Small intestine (tissue), 7 donors: ENCODE data around the gene RPS6KA3. TPM values are rescaled to one million over a fixed set of nuclear protein-coding genes. Genes with fewer than 3 reads are reported as not detected.

Experiments used
- DNase-seq, 2 donors: peaks; one replicate each; pipeline versions ENCODE4 v3.0.0 to v3.0.0-alpha.2; 2013
- FAIRE-seq: peaks from 2 replicates; lab custom pipeline; 2012; peaks lifted over from hg19 to GRCh38; lab: Jason Lieb, UNC
- H3K27ac ChIP-seq, 3 donors: one replicate each; pipeline ENCODE4 v1.5.1; 2013; ENCODE audit warnings: low read length in 2 of 3, mild to moderate bottlenecking in 2 of 3, control low read depth in 1 of 3, inconsistent platforms in 1 of 3, low read depth in 1 of 3, moderate library complexity in 1 of 3
- H3K27me3 ChIP-seq, 3 donors: one replicate each; pipeline ENCODE4 v1.6.1; 2013; ENCODE audit warnings: low read length in 3 of 3, inconsistent platforms in 1 of 3; ENCODE audit not compliant: control insufficient read depth in 3 of 3, insufficient read depth in 3 of 3
- H3K36me3 ChIP-seq, 3 donors: one replicate each; pipeline ENCODE4 v1.6.1; 2013; ENCODE audit warnings: low read length in 3 of 3, inconsistent platforms in 1 of 3, low read depth in 1 of 3, mild to moderate bottlenecking in 1 of 3, moderate library complexity in 1 of 3; ENCODE audit not compliant: control insufficient read depth in 3 of 3, insufficient read depth in 2 of 3
- H3K4me1 ChIP-seq, 3 donors: one replicate each; pipeline ENCODE4 v1.6.1; 2013; ENCODE audit warnings: low read length in 2 of 3, inconsistent platforms in 1 of 3, low read depth in 1 of 3, mild to moderate bottlenecking in 1 of 3, moderate library complexity in 1 of 3; ENCODE audit not compliant: control insufficient read depth in 3 of 3, insufficient read depth in 2 of 3
- H3K4me3 ChIP-seq, 3 donors: one replicate each; pipeline ENCODE4 v1.5.1; 2013; ENCODE audit warnings: low read length in 3 of 3, control low read depth in 1 of 3, inconsistent platforms in 1 of 3, low read depth in 1 of 3, mild to moderate bottlenecking in 1 of 3, moderate library complexity in 1 of 3
- H3K9me3 ChIP-seq, 2 donors: one replicate each; pipeline ENCODE4 v1.6.1; 2013; ENCODE audit warnings: low read depth in 1 of 2, low read length in 1 of 2; ENCODE audit not compliant: control insufficient read depth in 2 of 2, insufficient read depth in 1 of 2
- WGBS, 3 donors: extraction: QIAGEN DNeasy Blood & Tissue Kit; methylation state at CpG; one replicate each; pipeline ENCODE4 v1.1.7; 2013; 5-methylcytosine and 5-hydroxymethylcytosine counted together
- polyA plus RNA-seq, 4 donors: library from polyadenylated mRNA; stranded (reverse) in 3 of 4; unstranded in 1 of 4; fragments of 200-250 nt in 3 of 4; fragments of 120-200 nt in 1 of 4; gene quantifications; one replicate each; pipeline versions ENCODE4 v1.2.1 to v1.2.3, GENCODE V29; 2013
- donor health status: healthy with polysubstance abuse.
- donor health status: control.
- donor health status: control.
- donor health status: Bipolar disorder and iron deficiency.
- donor health status: healthy.

Gene RPS6KA3
- polyA plus RNA-seq, 4 donors = 11.1 to 55.5 (median 16.6) TPM

DNA sequence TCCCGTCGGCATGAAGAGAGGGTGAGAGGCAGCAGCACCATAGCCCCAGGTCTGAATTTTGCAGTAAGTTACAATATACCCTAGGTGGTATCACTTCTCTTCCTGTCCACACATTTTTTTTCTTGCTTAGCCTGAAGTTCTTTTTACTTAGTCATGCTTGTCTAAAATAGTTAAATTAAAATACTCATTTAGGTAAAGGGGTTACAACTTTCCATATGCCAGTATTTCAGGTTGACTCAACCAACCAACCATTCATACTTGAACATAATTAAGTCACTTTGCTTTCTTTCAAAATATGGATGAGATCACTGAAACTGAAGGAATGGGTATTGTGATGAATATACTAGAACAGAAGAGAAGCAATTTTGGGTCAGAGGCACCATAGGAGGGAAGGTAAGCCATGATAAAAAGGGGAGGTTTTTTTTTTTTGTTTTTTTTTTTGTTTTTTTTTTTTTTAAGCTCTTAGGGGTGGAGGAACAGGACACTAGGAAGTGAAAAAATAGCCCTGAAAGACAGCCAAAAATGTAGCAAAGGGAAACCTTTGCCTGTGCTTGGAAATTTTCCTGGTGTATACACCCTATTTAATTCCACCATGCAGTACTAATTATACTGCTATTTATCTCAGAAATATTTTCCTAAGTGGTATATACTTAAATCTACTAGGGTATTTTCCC is 41.8 kb downstream of the RPS6KA3 start:
- no peak overlapping the region for H3K27ac ChIP-seq
- WGBS, 3 donors = 76 to 94% (median 76%) methylated on average over 2 of the region's 2 CpGs
- H3K4me1 ChIP-seq = peaks cover 0 to 3% (median 0%) of the 10 kb centered on the region in 3 donors
- H3K27me3 ChIP-seq = no peaks in the 10 kb centered on the region
- no peak for FAIRE-seq
- H3K36me3 ChIP-seq = no peaks in the 10 kb centered on the region
- no peaks in the 10 kb centered on the region for H3K9me3 ChIP-seq
- H3K4me3 ChIP-seq = no peak overlapping the region
- DNase-seq = no peak

DNA sequence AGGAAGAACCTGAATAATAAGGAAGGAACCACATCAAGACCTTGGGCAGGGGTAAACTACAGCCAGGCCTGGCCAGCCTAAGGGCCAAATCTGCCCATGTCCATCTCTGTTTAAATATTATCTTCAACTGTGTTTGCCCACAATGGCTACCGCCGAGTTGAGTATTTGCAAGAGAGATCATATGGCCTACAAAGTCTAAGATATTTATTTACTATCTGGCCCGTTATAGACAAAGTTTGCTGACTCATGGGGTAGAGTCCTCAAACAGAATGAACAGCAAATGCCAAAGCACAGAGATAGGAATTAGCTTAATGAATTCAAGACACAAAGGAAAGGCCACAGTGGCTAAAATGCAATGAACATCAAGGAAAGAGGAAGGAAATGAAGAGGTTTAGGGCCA is 44.8 kb downstream of the RPS6KA3 start:
- no peak for FAIRE-seq
- peak; percentile 52 to 70 for DNase-seq
- WGBS, 3 donors = 12 to 53% (median 31%) methylated on average over 3 of the region's 3 CpGs
- H3K4me3 ChIP-seq = no peak overlapping the region
- H3K27me3 ChIP-seq = no peaks in the 10 kb centered on the region
- H3K9me3 ChIP-seq = no peaks in the 10 kb centered on the region
- H3K4me1 ChIP-seq = peaks cover 0 to 9% (median 0%) of the 10 kb centered on the region in 3 donors
- peak overlapping the region in 1 of 3 donors; percentile 23 for H3K27ac ChIP-seq
- no peaks in the 10 kb centered on the region for H3K36me3 ChIP-seq

DNA sequence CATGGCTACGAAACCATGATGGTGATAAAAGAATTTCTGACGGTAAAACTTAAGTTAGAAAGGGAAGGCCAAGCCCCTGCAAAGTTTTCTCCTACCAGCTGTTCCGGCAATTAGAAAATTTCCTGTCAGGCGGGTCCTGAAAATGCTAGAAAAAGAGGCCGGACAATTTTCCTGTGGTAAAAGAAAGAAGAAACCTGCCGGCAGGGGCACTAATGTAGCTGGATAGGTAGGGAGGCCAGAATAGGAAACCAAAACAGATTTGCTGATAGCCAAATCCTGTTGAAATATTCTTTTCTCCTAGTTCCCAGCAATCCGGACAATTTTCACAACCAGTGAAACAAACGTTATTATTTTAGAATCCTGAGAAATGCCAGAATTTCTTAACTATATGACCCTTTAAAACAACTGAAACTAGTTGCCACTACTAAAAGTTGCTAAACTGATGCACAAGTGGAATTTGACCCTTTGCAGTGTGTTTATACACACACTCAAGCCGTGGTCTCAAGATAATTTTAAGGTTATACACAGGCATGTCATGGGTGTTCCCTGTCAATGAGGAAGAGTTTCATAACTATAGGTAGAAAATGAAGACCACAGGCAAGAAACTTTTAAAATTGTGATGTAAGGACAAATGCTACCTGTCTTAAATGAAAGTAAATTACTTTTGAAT is 47.7 kb downstream of the RPS6KA3 start:
- Histone ChIP-seq H3K4me3 (peak overlapping the region in 1 of 3 donors; percentile 11), H3K4me1 (peaks cover 0 to 9% (median 0%) of the 10 kb centered on the region in 3 donors), H3K36me3 (no peaks in the 10 kb centered on the region), H3K27ac (peak overlapping the region in 2 of 3 donors; percentile 38 to 54), H3K9me3 (no peaks in the 10 kb centered on the region), H3K27me3 (no peaks in the 10 kb centered on the region)
- DNase-seq (peak; percentile 18 to 66), FAIRE-seq (no peak)
- 32 to 47% (median 42%) methylated on average over 9 of the region's 9 CpGs for WGBS, 3 donors

DNA sequence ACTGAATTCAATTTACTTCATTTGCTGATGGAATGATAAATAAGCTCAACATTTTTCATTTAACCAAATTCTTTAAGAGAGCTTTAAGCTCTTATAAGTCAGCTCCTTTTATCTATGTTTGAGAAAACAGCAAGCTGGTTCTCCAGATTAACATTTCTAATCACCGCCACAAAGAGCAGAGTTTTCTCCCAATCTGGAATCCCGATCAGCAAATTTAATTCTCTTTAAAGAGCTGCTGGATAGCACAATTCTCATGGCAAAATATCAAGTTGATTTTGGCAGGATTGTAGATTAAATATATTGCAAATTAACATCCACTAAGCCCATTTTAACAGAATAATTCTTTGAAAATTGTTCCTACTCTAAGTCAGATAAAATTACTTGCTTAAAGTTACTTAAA is 48.8 kb downstream of the RPS6KA3 start:
- H3K4me3 ChIP-seq = no peak overlapping the region
- peak overlapping the region in 1 of 3 donors; percentile 54 for H3K27ac ChIP-seq
- FAIRE-seq = no peak
- no peak for DNase-seq
- H3K36me3 ChIP-seq = no peaks in the 10 kb centered on the region
- H3K4me1 ChIP-seq = peaks cover 0 to 9% (median 0%) of the 10 kb centered on the region in 3 donors
- WGBS, 3 donors = 53 to 81% (median 80%) methylated on average over 2 of the region's 2 CpGs
- no peaks in the 10 kb centered on the region for H3K27me3 ChIP-seq
- H3K9me3 ChIP-seq = no peaks in the 10 kb centered on the region

DNA sequence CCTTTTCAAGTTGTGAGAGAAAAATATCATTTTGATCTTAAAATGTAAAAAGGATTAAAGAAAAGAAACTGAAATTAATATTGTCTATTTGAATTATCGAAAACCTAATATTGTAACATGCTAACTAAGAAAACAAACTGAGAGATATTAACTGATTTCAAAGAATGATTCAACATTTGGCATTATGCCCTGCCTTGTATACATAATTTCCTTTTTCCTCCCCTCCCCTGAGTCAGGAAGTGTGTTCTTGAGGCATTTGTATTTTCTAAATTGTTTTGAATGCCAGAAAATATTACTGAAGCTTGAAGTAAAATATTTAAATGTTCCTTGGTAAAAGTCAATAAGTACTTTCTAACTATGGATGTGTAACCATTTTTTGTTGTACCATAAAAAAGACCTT is 49.4 kb downstream of the RPS6KA3 start:
- Histone ChIP-seq H3K9me3 (no peaks in the 10 kb centered on the region), H3K36me3 (no peaks in the 10 kb centered on the region), H3K27me3 (no peaks in the 10 kb centered on the region), H3K4me3 (no peak overlapping the region), H3K4me1 (peaks cover 0 to 6% (median 0%) of the 10 kb centered on the region in 3 donors), H3K27ac (peak overlapping the region in 1 of 3 donors; percentile 54)
- 4 to 21% (median 19%) methylated on average over 1 of the region's 1 CpG for WGBS, 3 donors
- FAIRE-seq (no peak), DNase-seq (peak; percentile 10 to 23)

DNA sequence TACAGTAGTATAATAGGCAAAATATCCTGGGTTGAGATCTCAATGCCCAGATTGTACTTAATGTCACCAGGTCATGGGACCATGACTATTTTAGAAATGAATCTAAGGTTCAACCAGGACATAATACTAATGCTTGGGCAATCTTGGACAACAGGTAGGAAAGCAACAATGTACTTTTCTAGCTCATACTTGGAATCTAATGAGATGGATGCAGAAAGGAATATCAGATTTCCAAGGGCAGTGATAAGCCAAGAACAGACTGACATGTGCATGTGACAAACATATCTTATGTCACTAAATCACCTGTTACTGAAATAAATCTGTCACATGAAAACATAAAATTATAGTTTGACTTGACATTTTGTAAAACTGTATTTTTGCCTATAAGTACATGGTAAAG is 51.1 kb downstream of the RPS6KA3 start:
- H3K27ac ChIP-seq = no peak overlapping the region
- DNase-seq (no peak), FAIRE-seq (no peak)
- H3K9me3 ChIP-seq = no peaks in the 10 kb centered on the region
- no peaks in the 10 kb centered on the region for H3K27me3 ChIP-seq
- H3K4me1 ChIP-seq = peaks cover 0 to 6% (median 0%) of the 10 kb centered on the region in 3 donors
- no peak overlapping the region for H3K4me3 ChIP-seq
- H3K36me3 ChIP-seq = no peaks in the 10 kb centered on the region

DNA sequence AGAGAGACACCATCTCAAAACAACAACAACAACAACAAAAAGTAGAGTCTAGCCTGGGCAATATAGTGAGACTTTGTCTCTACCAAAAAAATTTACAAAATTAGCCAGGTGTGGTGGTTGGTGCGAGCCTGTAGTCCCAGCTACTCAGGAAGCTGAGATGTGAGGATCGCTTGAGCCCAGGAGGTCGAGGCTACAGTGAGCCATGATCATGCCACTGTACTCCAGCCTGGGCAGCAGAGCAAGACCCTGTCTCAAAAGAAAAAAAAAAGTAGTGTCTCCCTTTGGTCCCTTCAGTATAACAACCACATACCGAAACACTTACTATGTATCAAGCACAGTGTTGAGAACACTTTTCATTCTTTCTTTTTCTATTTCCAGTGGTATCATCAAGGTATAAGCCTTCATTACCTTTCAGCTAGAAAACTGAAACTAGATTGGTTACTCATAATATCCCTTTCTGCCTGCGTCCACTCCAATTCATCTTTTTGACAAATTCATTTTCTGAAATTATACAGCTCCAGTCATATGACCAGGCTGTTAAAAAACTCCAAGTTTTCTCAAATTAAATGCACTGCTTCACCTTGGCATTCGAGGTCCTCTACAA is 54.1 kb downstream of the RPS6KA3 start:
- Histone ChIP-seq H3K36me3 (peaks cover 0 to 9% (median 0%) of the 10 kb centered on the region in 3 donors), H3K27me3 (no peaks in the 10 kb centered on the region), H3K27ac (no peak overlapping the region), H3K9me3 (no peaks in the 10 kb centered on the region), H3K4me1 (no peaks in the 10 kb centered on the region), H3K4me3 (no peak overlapping the region)
- FAIRE-seq = no peak
- DNase-seq = no peak
- 72 to 85% (median 84%) methylated on average over 6 of the region's 6 CpGs for WGBS, 3 donors

DNA sequence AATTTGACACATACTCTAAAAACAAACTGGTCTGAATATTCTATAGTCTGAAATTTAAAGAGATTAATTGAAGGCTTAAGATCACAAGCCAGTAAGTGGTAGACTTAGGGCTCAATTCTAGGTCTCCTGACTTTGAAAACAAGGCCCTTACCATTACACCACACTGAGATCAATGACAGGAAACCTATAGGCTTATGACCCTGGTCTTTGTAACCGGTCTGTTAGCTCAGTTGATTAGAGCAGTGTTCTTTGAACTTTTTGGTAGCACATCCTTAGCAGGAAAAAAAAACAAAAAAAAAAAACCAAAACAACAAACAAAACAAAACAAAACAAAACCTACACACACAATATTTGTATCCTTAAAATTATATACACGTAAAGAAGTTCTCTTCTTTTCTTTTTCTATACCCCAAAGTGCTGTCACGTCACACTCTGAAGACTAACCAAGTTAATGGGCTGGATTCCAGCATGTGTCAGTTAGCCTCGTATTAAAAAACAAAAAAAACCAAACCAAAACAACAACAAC is 55.4 kb downstream of the RPS6KA3 start:
- Histone ChIP-seq H3K9me3 (no peaks in the 10 kb centered on the region), H3K36me3 (peaks cover 0 to 9% (median 0%) of the 10 kb centered on the region in 3 donors), H3K27me3 (no peaks in the 10 kb centered on the region), H3K4me3 (no peak overlapping the region), H3K27ac (no peak overlapping the region), H3K4me1 (no peaks in the 10 kb centered on the region)
- 49 to 70% (median 51%) methylated on average over 4 of the region's 4 CpGs for WGBS, 3 donors
- DNase-seq = peak; percentile 16 to 31
- no peak for FAIRE-seq
